Endodermal cell (in vitro differentiated cells): ENCODE results near the gene ANKMY1. TPM values are rescaled to one million over a fixed set of nuclear protein-coding genes. Genes with fewer than 3 reads are reported as not detected.

Experiments used
- DNase-seq: peaks from one replicate; pipeline ENCODE4 v3.0.0-alpha.2; 2017
- H3K27ac ChIP-seq: 2 replicates; pipeline ENCODE4 v1.5.1; 2013; ENCODE audit warnings: mild to moderate bottlenecking, low read depth, low read length, moderate library complexity
- H3K27me3 ChIP-seq: 2 replicates; pipeline ENCODE4 v1.6.1; 2013; ENCODE audit warnings: mild to moderate bottlenecking, low read length, moderate library complexity; ENCODE audit not compliant: insufficient read depth, control insufficient read depth, poor library complexity, severe bottlenecking
- H3K36me3 ChIP-seq: 2 replicates; pipeline ENCODE4 v1.7.0; 2013; ENCODE audit warnings: mild to moderate bottlenecking, low read length, moderate library complexity; ENCODE audit not compliant: control insufficient read depth, insufficient read depth
- H3K4me1 ChIP-seq: one replicate; pipeline ENCODE4 v1.7.0; 2013; ENCODE audit warnings: low read length; ENCODE audit not compliant: control insufficient read depth, insufficient read depth
- H3K4me3 ChIP-seq: 2 replicates; pipeline ENCODE4 v1.5.1; 2013; ENCODE audit warnings: mild to moderate bottlenecking, low read length, moderate library complexity
- H3K9ac ChIP-seq: 2 replicates; pipeline ENCODE4 v1.6.1; 2013; ENCODE audit warnings: mild to moderate bottlenecking, low read length, moderate library complexity; ENCODE audit not compliant: poor library complexity, severe bottlenecking; ENCODE audit errors: extremely low read depth
- H3K9me3 ChIP-seq: 2 replicates; pipeline ENCODE4 v1.6.1; 2013; ENCODE audit warnings: mild to moderate bottlenecking, low read length, moderate library complexity; ENCODE audit not compliant: control insufficient read depth
- H3K27ac Mint-ChIP-seq: 2 replicates; pipeline ENCODE4 v1.8.0; 2020; ENCODE audit warnings: mixed read lengths
- H3K27me3 Mint-ChIP-seq: 2 replicates; pipeline ENCODE4 v1.8.0; 2021; ENCODE audit warnings: mild to moderate bottlenecking, mixed read lengths; ENCODE audit not compliant: insufficient read depth
- H3K36me3 Mint-ChIP-seq: 2 replicates; pipeline ENCODE4 v1.8.0; 2020; ENCODE audit warnings: low read depth, mixed read lengths
- H3K4me1 Mint-ChIP-seq: 2 replicates; pipeline ENCODE4 v1.8.0; 2020; ENCODE audit warnings: mixed read lengths
- H3K4me3 Mint-ChIP-seq: 2 replicates; pipeline ENCODE4 v1.8.0; 2020; ENCODE audit warnings: mild to moderate bottlenecking, moderate library complexity, mixed read lengths
- H3K9me3 Mint-ChIP-seq: 2 replicates; pipeline ENCODE4 v1.8.0; 2020; ENCODE audit warnings: mild to moderate bottlenecking, mixed read lengths
- WGBS, 2 experiments: methylation state at CpG; one replicate each; pipeline versions ENCODE4 v1.1.5 to v1.1.7; 2013; ENCODE audit warnings: missing lambda C conversion rate in 2 of 2, mixed read lengths in 1 of 2; ENCODE audit not compliant: insufficient coverage in 1 of 2, insufficient read length in 1 of 2; 5-methylcytosine and 5-hydroxymethylcytosine counted together
- total RNA-seq, 2 donors: library from RNA; stranded (reverse); fragmentation: NEBNext Ultra II Directional in 1 of 2; extraction: Animal tissue kit (Norgen Biotek cat#: 25700) in 1 of 2; gene quantifications; 2 replicates in 1 of 2; 3 replicates in 1 of 2; pipeline ENCODE4 v1.2.1, GENCODE V29; 2021
- TF ChIP-seq, protein P1 (sequence below): fragments of 200-600 bp; sonication (generic); conservative IDR thresholded peaks from 2 replicates; pipeline ENCODE4 v1.5.0; 2021; ENCODE audit warnings: antibody characterized with exemption, mild to moderate bottlenecking

ANKMY1 gene
- total RNA-seq, 2 donors from 2014 or later = 7.4 to 13.3 TPM

- Histone ChIP-seq H3K27ac (no peak overlapping the region), H3K4me3 (no peak overlapping the region), H3K9me3 (no peaks in the 10 kb centered on the region), H3K36me3 (no peaks in the 10 kb centered on the region), H3K9ac (no peak overlapping the region), H3K4me1 (no peaks in the 10 kb centered on the region), H3K27me3 (no peaks in the 10 kb centered on the region)
- TF ChIP-seq, protein P1, sequence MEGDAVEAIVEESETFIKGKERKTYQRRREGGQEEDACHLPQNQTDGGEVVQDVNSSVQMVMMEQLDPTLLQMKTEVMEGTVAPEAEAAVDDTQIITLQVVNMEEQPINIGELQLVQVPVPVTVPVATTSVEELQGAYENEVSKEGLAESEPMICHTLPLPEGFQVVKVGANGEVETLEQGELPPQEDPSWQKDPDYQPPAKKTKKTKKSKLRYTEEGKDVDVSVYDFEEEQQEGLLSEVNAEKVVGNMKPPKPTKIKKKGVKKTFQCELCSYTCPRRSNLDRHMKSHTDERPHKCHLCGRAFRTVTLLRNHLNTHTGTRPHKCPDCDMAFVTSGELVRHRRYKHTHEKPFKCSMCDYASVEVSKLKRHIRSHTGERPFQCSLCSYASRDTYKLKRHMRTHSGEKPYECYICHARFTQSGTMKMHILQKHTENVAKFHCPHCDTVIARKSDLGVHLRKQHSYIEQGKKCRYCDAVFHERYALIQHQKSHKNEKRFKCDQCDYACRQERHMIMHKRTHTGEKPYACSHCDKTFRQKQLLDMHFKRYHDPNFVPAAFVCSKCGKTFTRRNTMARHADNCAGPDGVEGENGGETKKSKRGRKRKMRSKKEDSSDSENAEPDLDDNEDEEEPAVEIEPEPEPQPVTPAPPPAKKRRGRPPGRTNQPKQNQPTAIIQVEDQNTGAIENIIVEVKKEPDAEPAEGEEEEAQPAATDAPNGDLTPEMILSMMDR = no peak
- no peak for DNase-seq
- H3K27me3 Mint-ChIP-seq = peaks cover 14% of the 10 kb centered on the region
- H3K27ac Mint-ChIP-seq = no peak overlapping the region
- H3K4me1 Mint-ChIP-seq = peaks cover 7% of the 10 kb centered on the region
- 91 to 92% methylated on average over 12 to 23 of the region's 23 CpGs for whole genome bisulfite sequencing, 2 experiments
- H3K9me3 Mint-ChIP-seq = no peaks in the 10 kb centered on the region
- no peak overlapping the region for H3K4me3 Mint-ChIP-seq
- peaks cover 4% of the 10 kb centered on the region for H3K36me3 Mint-ChIP-seq
Observed at GRCh38 chr2:240448387-240449274, 109.2 kb downstream of the ANKMY1 start.

- TF ChIP-seq, protein P1 = no peak
- no peak for DNase-seq
- H3K9ac ChIP-seq = no peak overlapping the region
- H3K4me1 ChIP-seq = no peaks in the 10 kb centered on the region
- H3K27ac ChIP-seq = no peak overlapping the region
- no peaks in the 10 kb centered on the region for H3K9me3 ChIP-seq
- H3K4me1 Mint-ChIP-seq = peaks cover 7% of the 10 kb centered on the region
- H3K27me3 Mint-ChIP-seq = peaks cover 14% of the 10 kb centered on the region
- H3K9me3 Mint-ChIP-seq = no peaks in the 10 kb centered on the region
- no peak overlapping the region for H3K4me3 ChIP-seq
- peaks cover 4% of the 10 kb centered on the region for H3K36me3 Mint-ChIP-seq
- no peaks in the 10 kb centered on the region for H3K27me3 ChIP-seq
- WGBS, 2 experiments = 93 to 98% methylated on average over 15 of the region's 15 CpGs
- H3K4me3 Mint-ChIP-seq = no peak overlapping the region
- H3K36me3 ChIP-seq = no peaks in the 10 kb centered on the region
- no peak overlapping the region for H3K27ac Mint-ChIP-seq
Observed at GRCh38 chr2:240447934-240448333, 109.9 kb downstream of the ANKMY1 start.

GRCh38 chr2:240447331-240447730, 110.5 kb downstream of the ANKMY1 start:
- no peaks in the 10 kb centered on the region for H3K27me3 ChIP-seq
- Mint-ChIP-seq H3K27ac (no peak overlapping the region), H3K4me1 (peaks cover 7% of the 10 kb centered on the region), H3K27me3 (peaks cover 14% of the 10 kb centered on the region), H3K36me3 (peaks cover 4% of the 10 kb centered on the region), H3K4me3 (no peak overlapping the region), H3K9me3 (no peaks in the 10 kb centered on the region)
- no peaks in the 10 kb centered on the region for H3K9me3 ChIP-seq
- TF ChIP-seq, protein P1 = no peak
- no peak overlapping the region for H3K27ac ChIP-seq
- no peak overlapping the region for H3K4me3 ChIP-seq
- no peak overlapping the region for H3K9ac ChIP-seq
- WGBS, 2 experiments = 88 to 95% methylated on average over 20 to 22 of the region's 22 CpGs
- DNase-seq = no peak
- no peaks in the 10 kb centered on the region for H3K36me3 ChIP-seq
- H3K4me1 ChIP-seq = no peaks in the 10 kb centered on the region
